ENCODE data around the gene NET1. TPM values are rescaled to one million over a fixed set of nuclear protein-coding genes. Genes with fewer than 3 reads are reported as not detected.

NET1 gene
- total RNA-seq, 1 donor from 2014 or later, result 11.3 TPM

DNA sequence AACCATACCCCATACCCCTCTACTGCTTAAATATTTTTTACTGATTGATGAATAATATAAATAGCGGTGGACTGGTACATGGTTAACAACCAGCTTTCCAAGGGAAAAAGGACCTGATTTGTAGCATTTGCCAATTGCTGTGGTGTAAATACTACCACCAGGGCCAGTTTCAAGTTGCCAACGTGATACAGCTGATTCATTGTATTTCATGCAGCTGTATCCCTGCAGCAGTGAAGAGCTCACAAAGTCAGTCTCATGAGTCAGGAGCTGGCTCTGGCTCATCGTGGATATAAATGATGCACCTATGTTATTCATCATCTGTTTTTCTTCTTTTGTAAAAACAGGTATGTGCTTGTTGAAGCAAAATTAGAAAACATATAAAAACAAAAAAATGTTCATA, 71.8 kb downstream of the NET1 start:
- Mint-ChIP-seq H3K27me3 (ENCODE audit: unreplicated experiment) (no peaks in the 10 kb centered on the region), H3K36me3 (ENCODE audit: unreplicated experiment) (no peaks in the 10 kb centered on the region), H3K4me1 (ENCODE audit: unreplicated experiment) (no peaks in the 10 kb centered on the region), H3K27ac (ENCODE audit: unreplicated experiment) (no peak overlapping the region), H3K4me3 (ENCODE audit: unreplicated experiment) (no peak overlapping the region), H3K9me3 (ENCODE audit: unreplicated experiment) (no peaks in the 10 kb centered on the region)
- no peak for DNase-seq (ENCODE audit: extremely low spot score, unreplicated experiment)
- TF ChIP-seq, protein P1, sequence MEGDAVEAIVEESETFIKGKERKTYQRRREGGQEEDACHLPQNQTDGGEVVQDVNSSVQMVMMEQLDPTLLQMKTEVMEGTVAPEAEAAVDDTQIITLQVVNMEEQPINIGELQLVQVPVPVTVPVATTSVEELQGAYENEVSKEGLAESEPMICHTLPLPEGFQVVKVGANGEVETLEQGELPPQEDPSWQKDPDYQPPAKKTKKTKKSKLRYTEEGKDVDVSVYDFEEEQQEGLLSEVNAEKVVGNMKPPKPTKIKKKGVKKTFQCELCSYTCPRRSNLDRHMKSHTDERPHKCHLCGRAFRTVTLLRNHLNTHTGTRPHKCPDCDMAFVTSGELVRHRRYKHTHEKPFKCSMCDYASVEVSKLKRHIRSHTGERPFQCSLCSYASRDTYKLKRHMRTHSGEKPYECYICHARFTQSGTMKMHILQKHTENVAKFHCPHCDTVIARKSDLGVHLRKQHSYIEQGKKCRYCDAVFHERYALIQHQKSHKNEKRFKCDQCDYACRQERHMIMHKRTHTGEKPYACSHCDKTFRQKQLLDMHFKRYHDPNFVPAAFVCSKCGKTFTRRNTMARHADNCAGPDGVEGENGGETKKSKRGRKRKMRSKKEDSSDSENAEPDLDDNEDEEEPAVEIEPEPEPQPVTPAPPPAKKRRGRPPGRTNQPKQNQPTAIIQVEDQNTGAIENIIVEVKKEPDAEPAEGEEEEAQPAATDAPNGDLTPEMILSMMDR (IDR thresholded peaks at IDR 0.05), result no peak

DNA sequence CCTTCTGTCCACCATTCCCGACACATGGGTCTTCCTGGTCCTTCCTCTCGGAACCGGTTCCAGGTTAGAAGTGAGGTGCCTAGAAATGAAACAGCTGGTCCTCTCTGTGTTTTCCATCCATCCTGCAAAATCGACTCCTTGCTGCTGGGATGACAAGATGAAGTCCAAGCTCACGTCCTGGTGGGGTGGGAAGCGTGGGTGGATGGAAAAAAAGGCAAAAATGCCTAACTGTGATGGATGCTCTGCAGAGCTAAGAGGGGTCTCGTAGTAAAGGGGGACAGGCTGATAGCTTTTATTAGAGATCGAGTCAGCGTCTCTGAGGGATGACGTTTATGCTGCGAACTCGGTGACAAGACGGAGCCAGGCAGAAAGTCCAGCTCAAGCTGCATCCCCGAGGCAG, 72.9 kb downstream of the NET1 start:
- H3K4me1 Mint-ChIP-seq (ENCODE audit: unreplicated experiment), result no peaks in the 10 kb centered on the region
- H3K27me3 Mint-ChIP-seq (ENCODE audit: unreplicated experiment), result no peaks in the 10 kb centered on the region
- no peak overlapping the region for H3K4me3 Mint-ChIP-seq (ENCODE audit: unreplicated experiment)
- TF ChIP-seq, protein P1 (IDR thresholded peaks at IDR 0.05), result no peak
- no peaks in the 10 kb centered on the region for H3K36me3 Mint-ChIP-seq (ENCODE audit: unreplicated experiment)
- no peak for DNase-seq (ENCODE audit: extremely low spot score, unreplicated experiment)
- H3K27ac Mint-ChIP-seq (ENCODE audit: unreplicated experiment), result no peak overlapping the region
- H3K9me3 Mint-ChIP-seq (ENCODE audit: unreplicated experiment), result no peaks in the 10 kb centered on the region

DNA sequence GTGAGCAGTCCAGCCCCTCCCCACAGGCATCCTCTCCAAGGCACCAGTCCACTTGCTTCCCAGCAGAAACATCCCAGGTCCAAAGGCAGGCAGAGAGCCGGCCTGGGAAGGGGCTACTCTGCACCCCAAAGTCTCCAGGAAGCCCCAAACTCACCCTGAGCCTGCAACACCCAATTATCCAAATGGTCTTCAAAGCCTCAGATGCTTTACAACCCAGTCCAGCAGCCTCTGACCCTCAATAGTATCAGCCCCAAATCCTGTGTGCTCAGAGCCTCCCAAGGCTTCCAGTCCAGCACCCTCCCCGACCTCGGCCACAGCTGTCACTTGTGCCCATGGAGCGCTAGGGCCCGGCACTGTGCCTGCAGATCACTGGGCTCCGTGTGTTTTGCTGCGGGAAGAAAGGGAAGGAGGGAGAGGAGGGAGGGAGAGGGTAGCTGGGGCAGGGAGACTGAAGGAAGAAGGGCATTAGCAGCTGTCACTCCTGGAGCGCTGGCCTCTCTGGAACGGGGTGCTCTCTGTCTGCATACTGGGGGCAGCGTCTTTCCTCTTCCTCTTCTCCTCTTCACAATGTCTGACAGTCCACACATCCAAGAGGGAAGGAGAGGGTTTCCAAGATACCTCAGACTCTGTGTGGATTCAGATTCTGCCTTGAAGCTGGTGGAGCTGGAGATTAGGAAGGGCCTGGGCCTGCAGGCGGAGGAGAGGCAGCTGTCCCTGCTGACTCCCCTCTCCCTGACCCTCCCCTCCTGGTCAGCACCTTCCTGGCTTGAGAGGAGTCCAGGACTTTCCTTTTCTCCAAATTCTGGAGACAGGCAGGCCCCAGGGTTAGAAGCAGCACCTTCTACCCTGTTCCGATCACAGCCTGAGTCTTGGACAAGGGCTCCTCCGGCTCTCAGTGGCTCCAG, 73.8 kb downstream of the NET1 start:
- Mint-ChIP-seq H3K27ac (ENCODE audit: unreplicated experiment) (no peak overlapping the region), H3K4me3 (ENCODE audit: unreplicated experiment) (no peak overlapping the region), H3K27me3 (ENCODE audit: unreplicated experiment) (no peaks in the 10 kb centered on the region), H3K4me1 (ENCODE audit: unreplicated experiment) (no peaks in the 10 kb centered on the region), H3K36me3 (ENCODE audit: unreplicated experiment) (no peaks in the 10 kb centered on the region), H3K9me3 (ENCODE audit: unreplicated experiment) (no peaks in the 10 kb centered on the region)
- no peak for DNase-seq (ENCODE audit: extremely low spot score, unreplicated experiment)
- TF ChIP-seq, protein P1 (IDR thresholded peaks at IDR 0.05), result no peak

DNA sequence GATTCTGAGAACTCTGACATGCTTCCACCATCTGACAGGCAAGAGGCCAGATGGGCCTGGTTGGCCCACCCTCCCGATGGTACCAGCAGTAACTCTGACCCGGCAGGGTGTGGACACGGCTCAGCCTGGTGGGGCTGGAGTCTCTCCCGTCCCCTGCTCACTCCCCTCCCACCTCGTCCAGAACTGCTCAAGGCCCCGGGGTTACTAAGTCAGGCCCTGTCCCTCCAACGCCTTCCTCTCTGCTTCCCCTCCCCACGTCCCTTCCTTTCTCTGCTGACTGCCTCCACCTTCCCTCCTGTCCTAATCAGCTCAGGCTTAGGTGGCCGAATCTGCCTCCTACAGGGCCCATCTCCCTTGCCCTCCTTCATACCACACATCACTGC, 74.5 kb downstream of the NET1 start:
- no peaks in the 10 kb centered on the region for H3K36me3 Mint-ChIP-seq (ENCODE audit: unreplicated experiment)
- no peak for DNase-seq (ENCODE audit: extremely low spot score, unreplicated experiment)
- TF ChIP-seq, protein P1 (IDR thresholded peaks at IDR 0.05), result no peak
- no peaks in the 10 kb centered on the region for H3K4me1 Mint-ChIP-seq (ENCODE audit: unreplicated experiment)
- H3K4me3 Mint-ChIP-seq (ENCODE audit: unreplicated experiment), result no peak overlapping the region
- H3K27ac Mint-ChIP-seq (ENCODE audit: unreplicated experiment), result no peak overlapping the region
- H3K27me3 Mint-ChIP-seq (ENCODE audit: unreplicated experiment), result no peaks in the 10 kb centered on the region
- H3K9me3 Mint-ChIP-seq (ENCODE audit: unreplicated experiment), result no peaks in the 10 kb centered on the region

DNA sequence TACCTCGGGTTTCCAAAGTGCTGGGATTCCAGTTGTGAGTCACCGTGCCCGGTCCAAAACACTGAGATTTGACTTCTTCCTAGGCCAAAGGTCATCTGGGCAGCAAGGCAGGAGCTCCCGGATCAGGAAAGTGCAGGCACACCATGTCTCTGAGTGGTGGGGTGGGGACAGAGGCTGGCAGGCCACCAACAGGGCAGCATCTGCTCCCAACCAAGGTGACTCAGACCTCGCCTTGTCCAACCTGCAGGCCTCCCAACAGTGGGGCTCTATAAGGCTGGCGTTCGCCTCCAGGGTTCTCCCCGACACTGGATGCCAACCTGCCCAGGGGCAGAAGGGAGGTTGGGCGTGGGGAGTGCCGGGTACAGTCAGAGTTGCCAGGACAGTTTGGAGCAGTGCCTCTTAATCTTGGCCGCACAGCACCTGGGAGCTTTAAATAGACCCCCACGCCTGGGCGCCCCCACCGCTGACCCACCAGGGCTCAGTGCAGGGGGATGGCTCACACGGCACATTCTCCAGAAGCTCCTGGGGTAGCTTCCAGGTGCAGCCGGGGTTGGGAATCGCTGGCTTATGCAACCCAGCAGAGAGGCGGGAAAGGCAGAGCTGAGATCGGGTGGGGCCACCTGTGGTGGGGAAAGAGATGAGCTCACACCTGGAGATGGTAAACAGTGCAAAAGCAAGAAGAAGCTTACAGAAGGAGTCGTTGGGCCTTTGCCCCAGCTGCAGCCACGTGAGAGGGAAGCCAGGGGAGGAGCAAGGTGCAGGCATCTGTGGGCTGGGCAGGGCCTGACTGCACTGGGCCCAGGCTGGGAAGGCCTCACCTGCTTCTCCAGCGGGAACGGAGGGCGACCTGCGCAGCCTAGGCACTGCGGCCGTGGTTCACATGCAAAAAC, 76.2 kb downstream of the NET1 start:
- no peaks in the 10 kb centered on the region for H3K27me3 Mint-ChIP-seq (ENCODE audit: unreplicated experiment)

More for the DNA sequence above, 76.2 kb downstream of the NET1 start:
- no peak overlapping the region for H3K27ac Mint-ChIP-seq (ENCODE audit: unreplicated experiment)
- DNase-seq (ENCODE audit: extremely low spot score, unreplicated experiment), result no peak
- TF ChIP-seq, protein P1 (IDR thresholded peaks at IDR 0.05), result no peak
- peaks cover under 1% of the 10 kb centered on the region for H3K4me1 Mint-ChIP-seq (ENCODE audit: unreplicated experiment)
- H3K9me3 Mint-ChIP-seq (ENCODE audit: unreplicated experiment), result no peaks in the 10 kb centered on the region
- H3K4me3 Mint-ChIP-seq (ENCODE audit: unreplicated experiment), result no peak overlapping the region
- H3K36me3 Mint-ChIP-seq (ENCODE audit: unreplicated experiment), result no peaks in the 10 kb centered on the region
